ENCODE measurements around the gene POLN.

The POLN gene
- total RNA-seq = 0.52 to 1.0 reads per million in 2 donors

GRCh38 chr4:2241410-2242353 lies at the start of gene POLN, which contains the start of gene HAUS3:
Gene POLN, minus strand, starts transcription at chr4:2242121. Its CDS starts 12,890 bp downstream, at chr4:2229231.
Gene HAUS3, minus strand, starts transcription at chr4:2242121. Its CDS starts 1,175 bp downstream, at chr4:2240946.
- peak; percentile 99 for DNase-seq

DNA sequence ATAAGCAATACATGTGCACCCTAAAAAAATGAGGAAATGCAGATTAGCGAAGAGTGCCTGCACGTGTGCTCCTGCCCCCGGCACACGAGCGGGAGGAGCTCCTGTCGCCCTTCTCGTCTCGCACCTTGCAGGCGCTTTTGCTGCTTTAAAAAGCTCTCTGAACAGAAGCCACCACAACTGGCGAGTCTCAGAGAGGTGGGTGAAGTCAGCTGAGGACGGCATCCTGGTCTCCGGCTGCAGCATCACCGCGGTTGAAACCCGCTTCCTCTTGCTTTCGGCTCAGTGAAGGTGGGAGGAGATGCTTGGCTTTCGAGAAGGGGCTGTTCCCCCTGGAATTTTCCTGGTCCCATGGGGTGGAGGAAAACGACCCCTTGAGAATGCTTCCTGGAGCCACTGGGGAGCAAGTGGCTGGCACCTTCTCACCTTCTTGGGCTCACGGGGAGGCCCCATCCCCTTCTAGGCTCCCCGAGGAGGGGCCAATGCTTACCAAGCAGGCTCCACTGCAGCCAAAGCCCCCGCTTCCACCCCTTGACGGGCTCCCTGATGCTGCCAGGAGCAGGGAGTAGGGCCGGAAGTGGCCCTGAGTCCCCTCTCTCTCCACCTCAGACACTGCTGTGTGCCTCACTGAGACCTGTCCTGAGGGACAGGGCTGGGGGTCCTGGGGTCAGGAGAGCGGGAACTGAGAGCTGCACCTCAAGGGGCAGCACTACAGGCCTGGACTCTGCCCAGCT lies 49.2 kb upstream of the POLN start:
- peak; percentile 57 for DNase-seq

GRCh38 chr4:2290488-2290887 lies 48.6 kb upstream of the POLN start:
- no peak for DNase-seq

DNA sequence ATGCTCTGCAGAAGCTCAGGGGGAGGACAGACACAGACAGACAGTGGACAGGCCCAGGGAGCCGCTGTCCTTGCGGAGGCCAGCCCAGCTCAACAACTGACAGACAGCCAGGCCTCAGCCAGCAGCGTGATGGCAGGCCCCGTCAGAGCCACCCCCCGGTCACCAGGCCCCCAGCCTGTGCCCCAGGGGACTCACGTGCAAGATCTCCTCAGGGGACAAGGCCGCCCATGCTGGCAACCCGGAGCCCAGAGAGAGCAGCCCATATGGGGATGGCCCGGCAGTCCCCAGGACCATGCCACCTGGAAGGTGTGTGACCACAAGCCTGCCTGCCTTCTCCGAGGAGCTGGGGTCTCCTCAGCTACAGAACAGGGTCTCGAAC lies 48.0 kb upstream of the POLN start:
- DNase-seq = no peak

DNA sequence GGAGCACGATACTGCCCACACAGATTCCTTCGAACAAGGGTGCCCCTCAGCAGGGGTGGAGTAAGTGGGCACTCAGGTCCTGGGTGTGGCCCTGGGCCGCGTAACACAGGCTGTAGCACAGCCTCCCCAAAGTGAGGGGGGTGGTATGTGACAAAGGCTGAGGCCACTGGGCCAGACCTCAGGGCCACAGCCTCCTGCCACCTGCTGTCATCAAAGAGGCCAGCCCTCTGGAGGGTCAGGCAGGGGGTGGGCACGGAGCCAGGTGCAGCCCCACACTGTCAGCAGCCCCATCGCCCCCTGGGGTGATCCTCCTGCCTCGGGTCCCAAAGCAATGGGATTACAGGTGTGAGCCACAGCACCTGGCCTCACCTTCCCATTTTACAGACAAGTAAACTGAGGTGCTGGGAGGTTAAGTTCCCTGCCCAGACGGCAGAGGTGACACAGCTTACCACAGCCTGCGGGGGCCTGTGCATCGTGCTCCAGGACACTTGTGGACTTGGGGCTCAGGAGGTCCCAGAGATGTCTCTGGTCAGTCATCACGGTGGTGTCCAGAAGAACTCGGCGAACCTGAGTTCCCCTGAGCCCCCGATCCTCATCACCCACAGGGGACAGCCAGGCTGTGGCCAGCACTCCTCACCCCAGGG lies 47.5 kb upstream of the POLN start:
- DNase-seq = no peak

- no peak for DNase-seq
Measured at GRCh38 chr4:2288051-2288541, 46.2 kb upstream of the POLN start.

DNA sequence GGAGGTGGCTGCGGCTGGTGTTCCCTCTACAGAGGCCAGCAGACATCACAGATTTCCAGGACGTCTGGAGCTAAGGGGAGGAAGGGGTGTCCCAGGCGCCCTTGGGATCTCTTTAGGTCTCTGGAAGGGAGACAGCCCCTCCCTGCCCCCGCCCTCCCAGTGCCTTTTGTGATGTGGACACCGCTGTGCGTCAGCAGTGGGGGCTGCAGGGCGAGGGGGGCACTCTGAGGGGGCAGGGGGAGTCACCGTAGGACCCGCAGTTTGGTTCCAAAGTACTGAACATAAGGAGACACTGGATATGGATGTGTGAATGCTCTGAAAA lies 45.6 kb upstream of the POLN start:
- no peak for DNase-seq

DNA sequence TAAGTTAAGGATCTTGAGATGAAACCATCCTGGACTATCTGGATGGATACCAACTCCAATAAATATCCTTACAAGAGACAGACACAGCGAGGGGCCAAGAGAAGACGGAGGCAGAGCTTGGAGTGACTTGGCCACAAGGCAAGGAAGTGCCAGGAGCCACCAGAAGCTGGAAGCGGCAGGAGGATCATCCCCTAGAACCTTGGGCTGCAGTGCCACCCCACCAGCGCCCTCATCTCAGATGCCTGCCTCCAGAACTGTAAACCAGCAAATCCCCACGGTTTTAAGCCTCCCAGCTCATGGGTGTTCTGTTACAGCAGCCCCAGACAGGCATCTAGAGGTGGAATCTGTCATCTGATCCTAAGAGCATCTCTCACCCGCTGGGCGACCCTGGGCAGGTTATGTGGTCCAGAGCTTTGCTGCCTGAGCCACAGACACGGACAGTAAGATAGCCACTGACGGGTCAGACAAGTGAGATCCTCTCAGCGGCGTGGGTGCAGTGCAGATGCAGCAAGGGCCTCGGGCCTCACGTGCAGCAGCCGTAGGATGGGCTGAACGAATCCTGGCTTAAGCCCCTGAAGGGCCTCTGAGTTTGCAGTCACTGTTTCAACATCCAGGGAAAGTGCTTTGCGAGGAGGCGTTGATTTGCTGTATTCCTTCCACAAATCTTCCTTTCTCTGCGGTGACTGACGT lies 45.1 kb upstream of the POLN start:
- no peak for DNase-seq

DNA sequence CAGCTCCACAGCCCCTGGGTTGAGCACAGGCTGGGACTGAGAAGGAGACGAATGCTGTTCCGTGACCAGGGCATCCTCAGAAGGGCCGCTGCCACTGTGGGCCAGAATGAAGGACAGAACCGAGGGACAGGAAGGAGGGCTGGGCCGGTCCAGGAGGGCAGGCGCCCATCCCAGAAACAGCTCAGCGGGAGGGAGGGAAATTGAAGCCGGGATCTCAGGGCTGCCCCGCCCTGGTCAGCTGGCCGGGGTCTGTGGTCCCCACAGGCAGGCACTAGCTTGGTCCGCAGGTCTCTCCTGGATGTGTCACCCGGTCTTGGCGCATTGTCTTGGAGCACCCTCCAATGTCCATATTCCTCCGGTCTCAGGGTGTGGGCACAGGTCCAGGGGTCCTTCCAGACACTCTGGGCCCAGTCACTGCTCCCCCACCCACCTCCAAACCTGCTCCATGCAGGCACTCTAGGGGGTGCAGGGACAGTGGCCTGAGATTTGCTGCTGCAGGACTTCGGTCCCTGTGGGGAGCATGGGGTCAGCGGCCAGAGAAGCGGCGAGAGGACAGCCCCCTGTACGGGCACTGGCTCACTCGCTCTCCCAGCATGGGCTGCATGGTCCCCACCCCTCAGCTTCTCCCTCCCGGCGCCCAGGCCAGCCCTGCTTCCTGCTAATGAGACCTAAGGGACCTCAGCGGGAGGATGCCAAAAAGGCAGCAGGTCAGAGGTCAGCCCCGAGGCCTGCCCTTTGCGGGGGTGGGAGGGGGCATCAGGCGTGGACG lies 43.9 kb upstream of the POLN start:
- DNase-seq = no peak

- DNase-seq = peak; percentile 52
Measured at GRCh38 chr4:2284934-2285612, 43.2 kb upstream of the POLN start.

GRCh38 chr4:2284161-2284933 lies 42.4 kb upstream of the POLN start:
- DNase-seq = no peak

- no peak for DNase-seq
Measured at GRCh38 chr4:2283199-2283711, 41.3 kb upstream of the POLN start.

DNA sequence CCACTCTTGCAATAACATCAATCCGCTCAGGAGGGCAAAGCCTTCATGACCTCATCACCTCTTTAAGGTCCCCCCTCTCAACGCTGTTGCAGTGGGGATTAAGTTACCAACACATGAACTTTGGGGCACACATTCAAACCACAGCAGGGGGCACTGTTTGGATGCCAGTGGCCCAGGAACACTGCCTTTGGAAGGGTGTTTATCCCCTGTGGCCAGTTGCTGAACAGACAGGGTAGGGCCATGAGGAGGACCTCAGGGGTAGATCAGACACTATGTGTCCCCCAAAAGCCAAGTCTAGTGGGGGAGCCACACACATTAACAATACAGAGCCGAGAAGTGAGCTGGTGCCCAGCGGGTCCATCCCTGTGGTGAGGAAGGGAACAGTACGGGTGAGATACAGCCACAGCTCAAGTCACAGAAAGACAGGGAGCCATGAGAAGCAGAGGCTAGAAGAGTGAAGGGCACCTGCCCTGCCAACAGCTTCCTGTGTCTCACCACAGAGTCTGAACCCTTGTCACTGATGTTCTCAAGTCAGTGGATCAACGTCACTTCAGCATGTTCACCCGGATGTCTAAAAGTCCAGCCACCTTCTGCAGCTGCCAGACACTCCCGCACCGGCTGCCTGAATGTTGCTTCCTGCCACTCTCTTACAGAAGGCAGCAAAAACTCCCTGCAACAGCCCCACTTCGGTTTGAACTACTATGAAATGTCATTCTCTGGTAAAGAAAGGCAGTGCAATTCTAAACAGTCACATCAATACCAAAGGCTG lies 39.8 kb upstream of the POLN start:
- DNase-seq = peak; percentile 66

GRCh38 chr4:2280531-2281300 lies 38.8 kb upstream of the POLN start:
- no peak for DNase-seq

- no peak for DNase-seq
Measured at GRCh38 chr4:2277956-2278355, 36.0 kb upstream of the POLN start.

- DNase-seq = no peak
Measured at GRCh38 chr4:2276581-2277325, 34.8 kb upstream of the POLN start.

- DNase-seq = no peak
Measured at GRCh38 chr4:2275546-2276251, 33.8 kb upstream of the POLN start.
